ENCODE measurements around the gene TMEM8B. TPM values are rescaled to one million over a fixed set of nuclear protein-coding genes. Genes with fewer than 3 reads are reported as not detected.

The TMEM8B gene
- total RNA-seq, 1 experiment from 2014 or later, result 6.4 TPM

GRCh38 chr9:35847792-35848572 is 19.0 kb downstream of the TMEM8B start:
- H3K4me2 ChIP-seq, result no peak overlapping the region
- intact Hi-C loops (cut with micrococcal nuclease; ENCODE audit: unreplicated experiment), result no loop called here
- POLR2A ChIA-PET (ENCODE audit: unreplicated experiment), result no interaction called here
- TF ChIP-seq CTCF (conservative IDR thresholded peaks at IDR 0.05) (no peak), EZH2 (IDR thresholded peaks at IDR 0.05; ENCODE audit: low read depth) (no peak)
- CTCF ChIA-PET, result no interaction called here
- H2AFZ ChIP-seq, result no peak overlapping the region
- H3K9me2 ChIP-seq (ENCODE audit: insufficient read depth), result no peaks in the 10 kb centered on the region
- H3K27ac ChIP-seq, result no peak overlapping the region
- H3K36me3 ChIP-seq (ENCODE audit: low read depth), result no peaks in the 10 kb centered on the region
- no peaks in the 10 kb centered on the region for H3K79me2 ChIP-seq (ENCODE audit: low read depth)
- no peak overlapping the region for H3K4me3 ChIP-seq
- peaks cover 6% of the 10 kb centered on the region for H3F3A ChIP-seq (ENCODE audit: insufficient read depth, low read depth)
- no TSS peak for BruUV-seq (replicated peaks)
- no peaks in the 10 kb centered on the region for H3K27me3 ChIP-seq (ENCODE audit: insufficient read depth, low read depth)
- H4K20me1 ChIP-seq (ENCODE audit: insufficient read depth), result no peaks in the 10 kb centered on the region
- no peak for DNase-seq
- peaks cover 18% of the 10 kb centered on the region for H3K4me1 ChIP-seq (replicated peaks; ENCODE audit: insufficient read depth)
- no peaks in the 10 kb centered on the region for H3K9me3 ChIP-seq (ENCODE audit: insufficient read depth, low read depth)

- Histone ChIP-seq H3K36me3 (ENCODE audit: low read depth) (no peaks in the 10 kb centered on the region), H3K4me1 (replicated peaks; ENCODE audit: insufficient read depth) (no peaks in the 10 kb centered on the region), H3K9me2 (ENCODE audit: insufficient read depth) (no peaks in the 10 kb centered on the region), H3K27ac (no peak overlapping the region), H3K4me2 (no peak overlapping the region), H3K4me3 (no peak overlapping the region), H3K79me2 (ENCODE audit: low read depth) (no peaks in the 10 kb centered on the region), H3K9me3 (ENCODE audit: insufficient read depth, low read depth) (no peaks in the 10 kb centered on the region), H2AFZ (no peak overlapping the region), H3F3A (ENCODE audit: insufficient read depth, low read depth) (no peaks in the 10 kb centered on the region), H3K27me3 (ENCODE audit: insufficient read depth, low read depth) (no peaks in the 10 kb centered on the region), H4K20me1 (ENCODE audit: insufficient read depth) (no peaks in the 10 kb centered on the region)
- TF ChIP-seq CTCF (conservative IDR thresholded peaks at IDR 0.05) (no peak), EZH2 (IDR thresholded peaks at IDR 0.05; ENCODE audit: low read depth) (no peak)
- no TSS peak for BruUV-seq (replicated peaks)
- CTCF ChIA-PET, result interaction anchor here (0.7 kb wide), 1 partner anchor 463 kb away, joined by 3 read pairs; no protein-coding TSS in a partner anchor
- DNase-seq, result no peak
- POLR2A ChIA-PET (ENCODE audit: unreplicated experiment), result no interaction called here
- intact Hi-C loops (cut with micrococcal nuclease; ENCODE audit: unreplicated experiment), result no loop called here
These were observed 23.3 kb downstream of the TMEM8B start for GRCh38 chr9:35852267-35852815.

- ChIA-PET CTCF (interaction anchor here (0.7 kb wide), 1 partner anchor 462 kb away, joined by 3 read pairs; no protein-coding TSS in a partner anchor), POLR2A (ENCODE audit: unreplicated experiment) (no interaction called here)
- DNase-seq, result no peak
- H3F3A ChIP-seq (ENCODE audit: insufficient read depth, low read depth), result no peaks in the 10 kb centered on the region
- H3K4me3 ChIP-seq, result no peak overlapping the region
- H2AFZ ChIP-seq, result no peak overlapping the region
- H3K27me3 ChIP-seq (ENCODE audit: insufficient read depth, low read depth), result no peaks in the 10 kb centered on the region
- no peaks in the 10 kb centered on the region for H4K20me1 ChIP-seq (ENCODE audit: insufficient read depth)
- no peaks in the 10 kb centered on the region for H3K9me2 ChIP-seq (ENCODE audit: insufficient read depth)
- no peaks in the 10 kb centered on the region for H3K9me3 ChIP-seq (ENCODE audit: insufficient read depth, low read depth)
- no TSS peak for BruUV-seq (replicated peaks)
- H3K36me3 ChIP-seq (ENCODE audit: low read depth), result no peaks in the 10 kb centered on the region
- no peaks in the 10 kb centered on the region for H3K79me2 ChIP-seq (ENCODE audit: low read depth)
- no peak overlapping the region for H3K27ac ChIP-seq
- TF ChIP-seq EZH2 (IDR thresholded peaks at IDR 0.05; ENCODE audit: low read depth) (no peak), CTCF (conservative IDR thresholded peaks at IDR 0.05) (no peak)
- H3K4me1 ChIP-seq (replicated peaks; ENCODE audit: insufficient read depth), result no peaks in the 10 kb centered on the region
- no peak overlapping the region for H3K4me2 ChIP-seq
- intact Hi-C loops (cut with micrococcal nuclease; ENCODE audit: unreplicated experiment), result no loop called here
These were observed 24.1 kb downstream of the TMEM8B start for GRCh38 chr9:35852876-35853865.
